WERI-Rb-1 (cell line): ENCODE data around the gene IGF2BP3.

Experiments
- DNase-seq: peaks from one replicate; pipeline ENCODE4 v3.0.0-alpha.2; 2020
- H3K27ac ChIP-seq: fragments of 250-450 bp; sonication (Bioruptor Pico); 2 replicates; pipeline ENCODE4 v1.5.1; 2020; ENCODE audit warnings: mild to moderate bottlenecking, moderate library complexity
- H3K27me3 ChIP-seq: fragments of 250-450 bp; sonication (Bioruptor Pico); 2 replicates; pipeline ENCODE4 v1.5.1; 2021; ENCODE audit warnings: mild to moderate bottlenecking, low read depth, moderate library complexity; ENCODE audit not compliant: insufficient read depth, severe bottlenecking
- H3K36me3 ChIP-seq: fragments of 250-450 bp; sonication (Bioruptor Pico); 2 replicates; pipeline ENCODE4 v1.5.1; 2020; ENCODE audit warnings: mild to moderate bottlenecking, moderate library complexity
- H3K4me3 ChIP-seq: 2 replicates; pipeline ENCODE4 v1.5.1; 2011; ENCODE audit warnings: low read depth, mild to moderate bottlenecking, control low read depth, low read length
- H3K9me3 ChIP-seq: fragments of 250-450 bp; sonication (Bioruptor Pico); 2 replicates; pipeline ENCODE4 v1.5.1; 2021; ENCODE audit warnings: mild to moderate bottlenecking, moderate library complexity; ENCODE audit not compliant: severe bottlenecking
- TF ChIP-seq, protein P1 (sequence below): IDR thresholded peaks from 2 replicates; pipeline ENCODE4 v1.5.1; 2011; ENCODE audit warnings: low read depth, mild to moderate bottlenecking, control low read depth, inconsistent platforms, low read length

Gene IGF2BP3

DNA sequence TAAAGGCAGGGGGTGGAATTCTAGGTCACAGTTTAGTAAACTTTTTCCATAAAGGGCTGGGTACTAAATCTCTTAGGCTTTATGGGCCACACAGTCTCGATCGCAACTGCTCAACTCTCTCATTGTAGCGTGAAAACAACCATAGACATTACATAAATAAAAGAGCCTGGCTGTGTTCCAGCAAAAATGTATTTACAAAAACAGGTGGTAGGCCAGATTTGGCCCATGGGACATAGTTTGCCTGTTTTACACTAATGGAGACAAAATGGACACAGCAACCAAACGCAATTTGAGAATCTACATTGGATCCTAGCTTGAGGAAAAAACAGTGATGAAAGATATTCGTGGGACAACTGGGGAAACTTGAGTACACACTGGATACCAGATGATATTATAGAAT, 194.4 kb downstream of the IGF2BP3 start:
- no peak overlapping the region for H3K4me3 ChIP-seq
- H3K36me3 ChIP-seq, result no peaks in the 10 kb centered on the region
- no peaks in the 10 kb centered on the region for H3K27me3 ChIP-seq
- H3K27ac ChIP-seq, result no peak overlapping the region
- no peaks in the 10 kb centered on the region for H3K9me3 ChIP-seq
- TF ChIP-seq, protein P1, sequence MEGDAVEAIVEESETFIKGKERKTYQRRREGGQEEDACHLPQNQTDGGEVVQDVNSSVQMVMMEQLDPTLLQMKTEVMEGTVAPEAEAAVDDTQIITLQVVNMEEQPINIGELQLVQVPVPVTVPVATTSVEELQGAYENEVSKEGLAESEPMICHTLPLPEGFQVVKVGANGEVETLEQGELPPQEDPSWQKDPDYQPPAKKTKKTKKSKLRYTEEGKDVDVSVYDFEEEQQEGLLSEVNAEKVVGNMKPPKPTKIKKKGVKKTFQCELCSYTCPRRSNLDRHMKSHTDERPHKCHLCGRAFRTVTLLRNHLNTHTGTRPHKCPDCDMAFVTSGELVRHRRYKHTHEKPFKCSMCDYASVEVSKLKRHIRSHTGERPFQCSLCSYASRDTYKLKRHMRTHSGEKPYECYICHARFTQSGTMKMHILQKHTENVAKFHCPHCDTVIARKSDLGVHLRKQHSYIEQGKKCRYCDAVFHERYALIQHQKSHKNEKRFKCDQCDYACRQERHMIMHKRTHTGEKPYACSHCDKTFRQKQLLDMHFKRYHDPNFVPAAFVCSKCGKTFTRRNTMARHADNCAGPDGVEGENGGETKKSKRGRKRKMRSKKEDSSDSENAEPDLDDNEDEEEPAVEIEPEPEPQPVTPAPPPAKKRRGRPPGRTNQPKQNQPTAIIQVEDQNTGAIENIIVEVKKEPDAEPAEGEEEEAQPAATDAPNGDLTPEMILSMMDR, result no peak
- no peak for DNase-seq

DNA sequence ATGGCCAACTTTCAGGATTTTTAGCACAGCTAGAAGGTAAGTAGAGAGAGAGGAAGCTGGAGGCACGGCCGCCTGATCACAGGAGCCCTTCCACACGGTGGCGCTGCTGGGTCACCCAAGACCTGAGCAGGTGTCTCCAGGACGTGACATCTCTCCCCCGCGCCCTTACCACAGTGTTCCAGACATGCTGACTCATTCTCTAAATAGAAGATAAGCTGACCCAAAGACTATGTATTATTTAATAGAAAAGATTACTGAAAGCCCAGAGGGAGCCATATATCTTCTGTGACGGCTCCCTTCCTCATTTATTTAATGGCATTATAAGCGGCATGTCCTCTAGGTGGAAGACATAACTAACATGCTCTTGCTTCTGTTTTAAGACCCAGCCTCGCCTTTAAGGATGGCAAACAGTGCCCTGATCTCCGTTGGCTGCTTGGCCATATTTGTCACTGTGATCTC, 197.1 kb downstream of the IGF2BP3 start:
- Histone ChIP-seq H3K27ac (peak overlapping the region; percentile 21), H3K9me3 (no peaks in the 10 kb centered on the region), H3K27me3 (no peaks in the 10 kb centered on the region), H3K36me3 (no peaks in the 10 kb centered on the region), H3K4me3 (no peak overlapping the region)
- peak; percentile 97 for DNase-seq
- TF ChIP-seq, protein P1, result peak; percentile 93

DNA sequence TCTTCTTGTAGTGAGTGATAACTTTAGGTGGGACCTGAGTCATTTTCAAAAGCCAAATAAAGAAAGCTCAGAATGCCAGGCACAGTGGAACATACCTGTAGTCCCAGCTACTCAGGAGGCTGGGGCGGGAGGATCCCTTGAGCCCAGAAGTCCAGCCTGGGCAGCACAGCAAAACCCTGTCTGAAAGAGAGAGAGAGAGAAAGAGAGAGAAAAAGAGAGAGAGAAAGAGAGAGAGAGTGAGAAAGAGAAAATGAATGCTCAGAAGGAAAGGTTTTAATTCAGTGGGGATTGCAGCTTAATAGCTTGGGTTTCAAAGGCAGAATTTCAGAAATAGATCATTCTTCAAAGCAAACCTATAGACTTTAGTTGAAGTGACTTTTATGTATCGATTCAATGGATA, 198.0 kb downstream of the IGF2BP3 start:
- Histone ChIP-seq H3K27me3 (no peaks in the 10 kb centered on the region), H3K27ac (no peak overlapping the region), H3K36me3 (no peaks in the 10 kb centered on the region), H3K9me3 (no peaks in the 10 kb centered on the region), H3K4me3 (no peak overlapping the region)
- DNase-seq, result no peak
- TF ChIP-seq, protein P1, result no peak

DNA sequence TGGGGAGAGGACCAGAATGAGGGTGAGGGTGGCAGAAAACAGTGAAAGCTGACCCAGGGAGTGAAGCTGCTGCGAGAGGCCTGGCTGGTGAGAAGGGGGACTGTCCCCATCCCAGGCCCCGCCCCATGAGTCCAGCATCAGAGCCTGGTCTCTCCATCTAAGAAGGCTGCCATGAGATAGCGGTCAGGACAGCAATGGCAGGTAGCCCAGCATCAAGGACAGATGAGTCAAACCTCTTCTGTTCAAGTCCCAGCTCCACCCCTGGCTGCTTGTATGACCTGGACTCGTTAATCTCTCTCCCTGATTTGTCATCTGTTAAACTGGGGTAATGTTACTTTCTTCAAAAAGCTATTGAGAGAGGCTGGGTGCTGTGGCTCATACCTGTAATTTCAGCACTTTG, 201.5 kb downstream of the IGF2BP3 start:
- Histone ChIP-seq H3K4me3 (no peak overlapping the region), H3K27me3 (no peaks in the 10 kb centered on the region), H3K36me3 (no peaks in the 10 kb centered on the region), H3K9me3 (no peaks in the 10 kb centered on the region), H3K27ac (no peak overlapping the region)
- TF ChIP-seq, protein P1, result no peak
- no peak for DNase-seq

DNA sequence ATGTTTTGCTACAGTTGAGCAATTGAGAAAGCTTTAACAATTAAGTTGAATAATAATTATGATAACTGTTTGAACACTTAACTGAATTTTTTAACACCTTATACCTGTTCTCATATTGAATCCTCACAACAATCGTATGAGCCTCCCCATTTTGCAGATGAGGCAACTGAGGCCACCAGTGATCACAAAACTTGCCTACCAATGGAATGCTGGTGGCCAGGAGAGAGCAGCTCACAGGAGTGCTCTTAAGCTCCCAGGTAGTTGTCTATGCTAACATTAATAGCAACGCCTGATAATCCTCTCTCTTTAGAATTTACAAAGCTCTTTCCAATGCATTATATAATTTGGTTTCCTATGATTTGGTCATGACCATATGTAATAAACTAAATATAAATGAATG, 202.1 kb downstream of the IGF2BP3 start:
- Histone ChIP-seq H3K27ac (no peak overlapping the region), H3K27me3 (no peaks in the 10 kb centered on the region), H3K36me3 (no peaks in the 10 kb centered on the region), H3K4me3 (no peak overlapping the region), H3K9me3 (no peaks in the 10 kb centered on the region)
- TF ChIP-seq, protein P1, result no peak
- no peak for DNase-seq

DNA sequence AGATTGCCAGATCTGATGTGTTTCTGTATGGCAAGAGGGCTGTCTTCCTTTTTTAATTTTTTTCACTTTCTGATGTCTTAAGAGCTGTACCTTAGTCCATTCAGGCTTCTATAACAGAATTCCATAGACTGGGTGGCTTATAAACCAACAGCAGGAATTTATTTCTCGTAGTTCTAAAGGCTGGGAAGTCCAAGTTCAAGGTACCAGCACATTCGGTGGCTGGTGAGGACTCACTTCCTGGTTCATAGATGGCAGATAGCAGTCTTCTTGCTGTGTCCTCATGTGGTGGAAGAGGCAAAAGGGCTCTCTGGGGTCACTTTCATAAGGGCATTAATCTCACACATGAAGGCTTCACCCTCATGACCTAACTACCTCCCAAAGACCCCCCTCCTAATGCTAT, 202.9 kb downstream of the IGF2BP3 start:
- H3K4me3 ChIP-seq, result no peak overlapping the region
- no peak overlapping the region for H3K27ac ChIP-seq
- no peaks in the 10 kb centered on the region for H3K36me3 ChIP-seq
- TF ChIP-seq, protein P1, result no peak
- DNase-seq, result no peak
- H3K9me3 ChIP-seq, result no peaks in the 10 kb centered on the region
- H3K27me3 ChIP-seq, result no peaks in the 10 kb centered on the region
